OCI-M1 (cell line): Measurements from ENCODE around the gene CMTM2.

Experiments
- DNase-seq: peaks from one replicate; lab custom pipeline; 2025; lab: John Stamatoyannopoulos, UW

Gene CMTM2

GRCh38 chr16:66578651-66579531, at the start of gene CMTM2:
TSS of gene CMTM2 (plus strand) at chr16:66579463. CDS start at chr16:66579608, 145 bp downstream.
- DNase-seq: no peak

- no peak for DNase-seq
Observed at GRCh38 chr16:66529475-66529874, 49.8 kb upstream of the CMTM2 start.

- DNase-seq: peak; percentile 75
Observed at GRCh38 chr16:66534376-66534799, 44.9 kb upstream of the CMTM2 start.

GRCh38 chr16:66536525-66536924, 42.7 kb upstream of the CMTM2 start:
- no peak for DNase-seq

GRCh38 chr16:66537236-66537635, 42.0 kb upstream of the CMTM2 start:
- DNase-seq: no peak

GRCh38 chr16:66538910-66539309, 40.4 kb upstream of the CMTM2 start:
- DNase-seq: no peak

- DNase-seq: no peak
Observed at GRCh38 chr16:66539623-66540469, 39.4 kb upstream of the CMTM2 start.

GRCh38 chr16:66541388-66542355, 37.6 kb upstream of the CMTM2 start:
- DNase-seq: no peak

- no peak for DNase-seq
Observed at GRCh38 chr16:66542396-66542795, 36.9 kb upstream of the CMTM2 start.

- DNase-seq: no peak
Observed at GRCh38 chr16:66543541-66543940, 35.7 kb upstream of the CMTM2 start.

- no peak for DNase-seq
Observed at GRCh38 chr16:66544016-66544757, 35.1 kb upstream of the CMTM2 start.

- DNase-seq: no peak
Observed at GRCh38 chr16:66547101-66547989, 31.9 kb upstream of the CMTM2 start.

- DNase-seq: no peak
Observed at GRCh38 chr16:66548068-66548467, 31.2 kb upstream of the CMTM2 start.

- no peak for DNase-seq
Observed at GRCh38 chr16:66548868-66549267, 30.4 kb upstream of the CMTM2 start.

- DNase-seq: peak; percentile 76
Observed at GRCh38 chr16:66549284-66550131, 29.8 kb upstream of the CMTM2 start, which contains the start of gene TK2. TSS of gene TK2 (minus strand) at chr16:66550122. CDS start at chr16:66550061, 61 bp downstream.

- peak; percentile 78 for DNase-seq
Observed at GRCh38 chr16:66551348-66551759, 27.9 kb upstream of the CMTM2 start.

GRCh38 chr16:66551788-66552285, 27.4 kb upstream of the CMTM2 start:
- peak; percentile 69 for DNase-seq
